ENCODE measurements around the gene C6orf89. TPM values are rescaled to one million over a fixed set of nuclear protein-coding genes. Genes with fewer than 3 reads are reported as not detected.

C6orf89 gene
- total RNA-seq, 1 experiment from 2014 or later = 11.8 TPM

- no peak overlapping the region for H3T11ph ChIP-seq (ENCODE audit: low read length)
- no peak overlapping the region for H3K14ac ChIP-seq (ENCODE audit: insufficient read depth, low read length)
- H3K9me3 ChIP-seq (ENCODE audit: control insufficient read depth, low read depth, low read length) = no peaks in the 10 kb centered on the region
- H3K56ac ChIP-seq (ENCODE audit: insufficient read length, low read depth, low read length) = no peak overlapping the region
- no CpG with 5 or more reads among the region's 9 CpGs for WGBS (ENCODE audit: extremely low coverage, insufficient read length, low lambda C conversion rate)
- no peaks in the 10 kb centered on the region for H4K20me1 ChIP-seq (ENCODE audit: control insufficient read depth, insufficient read depth, insufficient read length)
- no peak overlapping the region for H2BK12ac ChIP-seq (ENCODE audit: insufficient read length, low read depth, low read length)
- no peak overlapping the region for H3K23ac ChIP-seq (ENCODE audit: insufficient read length, low read depth, low read length)
- H3K27ac ChIP-seq (ENCODE audit: insufficient read length, low read depth, low read length) = no peak overlapping the region
- H4K91ac ChIP-seq (ENCODE audit: insufficient read length, low read depth, low read length) = no peak overlapping the region
- no peak overlapping the region for H2BK20ac ChIP-seq (ENCODE audit: low read depth, low read length, poor library complexity, severe bottlenecking)
- no peak overlapping the region for H3K4ac ChIP-seq (ENCODE audit: low read depth, low read length)
- H3K36me3 Mint-ChIP-seq (ENCODE audit: insufficient read depth in 1 of 3, low read depth in 3 of 3) = peaks cover 8 to 27% (median 18%) of the 10 kb centered on the region in 3 experiments; a peak in 6 of 7 replicates
- H2BK5ac ChIP-seq (ENCODE audit: insufficient read length, low read length) = no peak overlapping the region
- H3K18ac ChIP-seq (ENCODE audit: insufficient read length, low read depth, low read length) = no peak overlapping the region
- DNase-seq = no peak
- no peak overlapping the region for H3K4me2 ChIP-seq (ENCODE audit: insufficient read depth, insufficient read length, low read length)
- no peak overlapping the region for H2AK5ac ChIP-seq (ENCODE audit: insufficient read length, low read length)
- H2AFZ ChIP-seq (ENCODE audit: low read length) = no peak overlapping the region
- peaks cover 7% of the 10 kb centered on the region for H3K27me3 Mint-ChIP-seq (ENCODE audit: low read depth)
- H3K4me1 ChIP-seq (ENCODE audit: insufficient read depth, low read length) = no peaks in the 10 kb centered on the region; the same call in 1 of the 2 replicates
- H2BK120ac ChIP-seq (ENCODE audit: low read depth, low read length, poor library complexity, severe bottlenecking) = no peak overlapping the region
- H3K4me1 Mint-ChIP-seq = peaks cover 27 to 28% of the 10 kb centered on the region in 2 experiments
- no peaks in the 10 kb centered on the region for H3K79me2 ChIP-seq (ENCODE audit: insufficient read depth, low read length)
- H3K27me3 ChIP-seq (ENCODE audit: insufficient read depth, low read length) = no peaks in the 10 kb centered on the region
- H3K4me3 Mint-ChIP-seq = no peak overlapping the region; a peak in 1 of 5 replicates
- H2BK15ac ChIP-seq (ENCODE audit: low read depth, low read length) = no peak overlapping the region
- no peak overlapping the region for H3K27ac Mint-ChIP-seq
- TF ChIP-seq CTCF (conservative IDR thresholded peaks at IDR 0.05) = no peak
- H3K23me2 ChIP-seq (ENCODE audit: insufficient read length, low read depth, low read length, poor library complexity, severe bottlenecking) = peaks cover 4% of the 10 kb centered on the region
- H4K8ac ChIP-seq (replicated peaks; ENCODE audit: insufficient read length, low read depth, low read length) = no peak overlapping the region
- H3K79me1 ChIP-seq (ENCODE audit: insufficient read depth, low read depth, low read length, poor library complexity, severe bottlenecking) = no peaks in the 10 kb centered on the region
- H3K9ac ChIP-seq (ENCODE audit: extremely low read depth, insufficient read length, low read length) = no peak overlapping the region
- H4K5ac ChIP-seq (ENCODE audit: insufficient read length, low read depth, low read length) = no peak overlapping the region
- H3K9me3 Mint-ChIP-seq = no peaks in the 10 kb centered on the region
Observed at GRCh38 chr6:36850021-36850420, 35.7 kb upstream of the C6orf89 start.

All from H9 (cell line).